Vagina (tissue), 2 donors: Measurements from ENCODE around the gene KIF3A. TPM values are rescaled to one million over a fixed set of nuclear protein-coding genes. Genes with fewer than 3 reads are reported as not detected.

Source experiments
- DNase-seq, 2 donors: peaks; one replicate each; pipeline ENCODE4 v3.0.0-alpha.2; 2017; ENCODE audit errors: extremely low spot score in 2 of 2
- H3K27ac ChIP-seq: fragments of 200-600 bp; sonication (generic); one replicate; pipeline ENCODE4 v1.5.1; 2019
- H3K27me3 ChIP-seq: fragments of 200-600 bp; sonication (generic); one replicate; pipeline ENCODE4 v1.5.1; 2019
- H3K36me3 ChIP-seq, 2 donors: fragments of 200-600 bp; sonication (generic); one replicate each; pipeline ENCODE4 v1.5.1; 2017 to 2019
- H3K4me1 ChIP-seq: fragments of 200-600 bp; sonication (generic); one replicate; pipeline ENCODE4 v1.5.1; 2019
- H3K4me3 ChIP-seq, 2 donors: fragments of 200-600 bp; sonication (generic); 1 replicate in 1 of 2; 2 replicates in 1 of 2; pipeline ENCODE4 v1.5.1; 2016 to 2019
- H3K9me3 ChIP-seq: fragments of 200-600 bp; sonication (generic); one replicate; pipeline ENCODE4 v1.5.1; 2019
- POLR2A ChIP-seq, 2 donors: fragments of 450-650 bp; IDR thresholded peaks; one replicate each; pipeline ENCODE4 v1.6.1; 2017; ENCODE audit warnings: antibody characterized with exemption in 2 of 2, mild to moderate bottlenecking in 2 of 2, moderate library complexity in 2 of 2
- POLR2AphosphoS5 ChIP-seq, 2 donors: sonication (generic); formaldehyde crosslinking; IDR thresholded peaks; one replicate each; pipeline ENCODE4 v1.9.0; 2017; ENCODE audit warnings: antibody characterized with exemption in 2 of 2, mild to moderate bottlenecking in 2 of 2, low read depth in 1 of 2; ENCODE audit not compliant: insufficient read depth in 1 of 2
- intact Hi-C: fragments of 100-400 bp; cut with DNase I; formaldehyde crosslinking; loops from one replicate; pipeline ENCODE4 v1.15.1; 2023
- total RNA-seq: library from RNA; depleted of rRNA; stranded (reverse); fragments of >200 nt; gene quantifications from one replicate; pipeline ENCODE4 v1.2.3, GENCODE V29; 2016
- TF ChIP-seq, protein P1 (sequence below), 3 experiments: fragments of 450-650 bp in 2 of 3; fragments of 200-600 bp in 1 of 3; sonication (generic) in 1 of 3; IDR thresholded peaks; one replicate each; pipeline ENCODE4 v1.5.1; 2017 to 2019; ENCODE audit warnings: antibody characterized with exemption in 3 of 3, mild to moderate bottlenecking in 2 of 3, moderate library complexity in 2 of 3

Gene KIF3A
- total RNA-seq, 1 donor from 2014 or later, result 20.6 TPM

- no peak overlapping the region for H3K4me3 ChIP-seq
- no peaks in the 10 kb centered on the region for H3K36me3 ChIP-seq
- no peaks in the 10 kb centered on the region for H3K27me3 ChIP-seq
- H3K4me1 ChIP-seq, result no peaks in the 10 kb centered on the region
- intact Hi-C loops, result no loop called here
- H3K9me3 ChIP-seq, result no peaks in the 10 kb centered on the region
- H3K27ac ChIP-seq, result no peak overlapping the region
- DNase-seq, result no peak
- no peak for TF ChIP-seq POLR2A (IDR thresholded peaks at IDR 0.05)
- TF ChIP-seq, protein P1, sequence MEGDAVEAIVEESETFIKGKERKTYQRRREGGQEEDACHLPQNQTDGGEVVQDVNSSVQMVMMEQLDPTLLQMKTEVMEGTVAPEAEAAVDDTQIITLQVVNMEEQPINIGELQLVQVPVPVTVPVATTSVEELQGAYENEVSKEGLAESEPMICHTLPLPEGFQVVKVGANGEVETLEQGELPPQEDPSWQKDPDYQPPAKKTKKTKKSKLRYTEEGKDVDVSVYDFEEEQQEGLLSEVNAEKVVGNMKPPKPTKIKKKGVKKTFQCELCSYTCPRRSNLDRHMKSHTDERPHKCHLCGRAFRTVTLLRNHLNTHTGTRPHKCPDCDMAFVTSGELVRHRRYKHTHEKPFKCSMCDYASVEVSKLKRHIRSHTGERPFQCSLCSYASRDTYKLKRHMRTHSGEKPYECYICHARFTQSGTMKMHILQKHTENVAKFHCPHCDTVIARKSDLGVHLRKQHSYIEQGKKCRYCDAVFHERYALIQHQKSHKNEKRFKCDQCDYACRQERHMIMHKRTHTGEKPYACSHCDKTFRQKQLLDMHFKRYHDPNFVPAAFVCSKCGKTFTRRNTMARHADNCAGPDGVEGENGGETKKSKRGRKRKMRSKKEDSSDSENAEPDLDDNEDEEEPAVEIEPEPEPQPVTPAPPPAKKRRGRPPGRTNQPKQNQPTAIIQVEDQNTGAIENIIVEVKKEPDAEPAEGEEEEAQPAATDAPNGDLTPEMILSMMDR (IDR thresholded peaks at IDR 0.05), result no peak
- TF ChIP-seq POLR2AphosphoS5 (IDR thresholded peaks at IDR 0.05; ENCODE audit: insufficient read depth in 1 of 2, low read depth in 1 of 2), result no peak
Measured at GRCh38 chr5:132648355-132648754, 89.0 kb downstream of the KIF3A start.

- Histone ChIP-seq H3K4me3 (no peak overlapping the region), H3K4me1 (no peaks in the 10 kb centered on the region), H3K36me3 (peaks cover 0 to 6% of the 10 kb centered on the region in 2 donors), H3K27ac (no peak overlapping the region), H3K9me3 (no peaks in the 10 kb centered on the region), H3K27me3 (no peaks in the 10 kb centered on the region)
- TF ChIP-seq POLR2AphosphoS5 (IDR thresholded peaks at IDR 0.05; ENCODE audit: insufficient read depth in 1 of 2, low read depth in 1 of 2) (no peak), POLR2A (IDR thresholded peaks at IDR 0.05) (no peak)
- TF ChIP-seq, protein P1 (IDR thresholded peaks at IDR 0.05), result no peak
- intact Hi-C loops, result no loop called here
- DNase-seq, result no peak
Measured at GRCh38 chr5:132647473-132647872, 89.9 kb downstream of the KIF3A start.

DNA sequence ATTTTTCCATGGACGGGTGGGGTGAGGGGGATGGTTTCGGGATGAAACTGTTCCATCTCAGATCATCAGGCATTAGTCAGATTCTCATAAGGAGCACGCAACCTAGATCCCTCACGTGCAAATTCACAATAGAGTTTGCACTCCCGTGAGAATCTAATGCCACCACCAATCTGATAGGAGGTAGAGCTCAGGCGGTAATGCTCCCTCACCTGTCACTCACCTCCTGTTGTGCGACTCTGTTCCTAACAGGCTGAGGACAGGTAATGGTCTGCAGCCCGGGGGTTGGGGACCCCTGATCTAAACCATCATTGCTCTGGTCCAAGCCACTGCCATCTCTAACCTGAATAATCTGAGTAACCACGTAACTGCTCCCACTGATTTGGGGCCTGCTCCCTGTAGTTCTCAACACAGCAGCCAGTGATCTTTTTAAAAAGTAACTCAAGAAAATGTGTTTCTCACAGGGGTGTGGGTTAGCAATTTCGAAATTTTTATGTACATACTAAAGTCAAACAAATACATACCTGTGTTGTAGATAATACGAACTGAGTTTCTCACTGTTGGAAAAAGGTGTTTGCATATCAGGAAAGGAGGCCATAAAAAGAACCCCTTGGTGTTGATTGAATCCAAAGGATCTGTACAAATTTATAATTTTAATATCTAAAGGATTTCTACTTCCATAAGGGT lies 90.6 kb downstream of the KIF3A start:
- H3K4me3 ChIP-seq, result no peak overlapping the region
- no peak for TF ChIP-seq POLR2AphosphoS5 (IDR thresholded peaks at IDR 0.05; ENCODE audit: insufficient read depth in 1 of 2, low read depth in 1 of 2)
- TF ChIP-seq, protein P1 (IDR thresholded peaks at IDR 0.05), result no peak
- TF ChIP-seq POLR2A (IDR thresholded peaks at IDR 0.05), result no peak
- no peaks in the 10 kb centered on the region for H3K27me3 ChIP-seq
- H3K27ac ChIP-seq, result no peak overlapping the region
- H3K4me1 ChIP-seq, result no peaks in the 10 kb centered on the region
- intact Hi-C loops, result no loop called here
- DNase-seq, result no peak
- H3K36me3 ChIP-seq, result peaks cover 0 to 14% of the 10 kb centered on the region in 2 donors
- no peaks in the 10 kb centered on the region for H3K9me3 ChIP-seq

DNA sequence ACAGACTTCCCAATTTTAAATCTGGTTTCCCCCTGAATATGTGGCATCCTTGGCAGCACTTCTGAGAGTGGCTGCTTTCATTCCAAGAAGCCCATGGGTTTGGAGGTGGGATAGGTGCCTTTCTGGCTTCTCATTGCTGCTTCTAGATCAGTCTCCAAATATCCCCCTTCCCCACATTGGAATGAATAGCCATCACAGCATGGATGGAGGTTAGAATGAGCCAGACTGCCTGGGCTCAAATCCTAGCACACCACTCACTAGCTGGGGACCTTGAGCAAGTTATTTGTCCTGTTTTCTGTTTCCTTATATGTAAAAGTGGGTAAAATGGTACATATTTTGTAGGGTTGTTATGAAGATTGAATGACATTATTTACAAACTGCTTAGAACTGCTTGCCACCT lies 93.2 kb downstream of the KIF3A start:
- no peak overlapping the region for H3K4me3 ChIP-seq
- H3K27me3 ChIP-seq, result no peaks in the 10 kb centered on the region
- H3K27ac ChIP-seq, result no peak overlapping the region
- H3K36me3 ChIP-seq, result peaks cover 0 to 34% of the 10 kb centered on the region in 2 donors
- no peak for DNase-seq
- intact Hi-C loops, result no loop called here
- TF ChIP-seq POLR2AphosphoS5 (IDR thresholded peaks at IDR 0.05; ENCODE audit: insufficient read depth in 1 of 2, low read depth in 1 of 2) (no peak), POLR2A (IDR thresholded peaks at IDR 0.05) (no peak)
- TF ChIP-seq, protein P1 (IDR thresholded peaks at IDR 0.05), result no peak
- H3K9me3 ChIP-seq, result no peaks in the 10 kb centered on the region
- H3K4me1 ChIP-seq, result no peaks in the 10 kb centered on the region

Other genes with a start within 250 kb of the KIF3A start
- gene IRF1, start 246.8 kb downstream of the KIF3A start, total RNA-seq, result 49.8 TPM
- gene IL5, start 194.0 kb downstream of the KIF3A start, total RNA-seq, result not detected
- gene RAD50, start 180.6 kb downstream of the KIF3A start, total RNA-seq, result 29.0 TPM
- not detected for gene IL13, start 79.4 kb downstream of the KIF3A start, total RNA-seq
- gene IL4, start 63.6 kb downstream of the KIF3A start, total RNA-seq, result not detected
- gene CCNI2, start 9.9 kb upstream of the KIF3A start, total RNA-seq, result not detected
- gene SEPTIN8, start 39.7 kb upstream of the KIF3A start, total RNA-seq, result 52.8 TPM
- gene SOWAHA, start 75.8 kb upstream of the KIF3A start, total RNA-seq, result not detected
- gene SHROOM1, start 93.1 kb upstream of the KIF3A start, total RNA-seq, result 17.7 TPM
- gene GDF9, start 128.9 kb upstream of the KIF3A start, total RNA-seq, result not detected
- gene UQCRQ, start 129.1 kb upstream of the KIF3A start, total RNA-seq, result 189 TPM
- 4.2 TPM for gene LEAP2, start 136.1 kb upstream of the KIF3A start, total RNA-seq
- gene AFF4, start 226.1 kb upstream of the KIF3A start, total RNA-seq, result 79.1 TPM